ENCODE measurements around the gene NFYB.

Gene NFYB

DNA sequence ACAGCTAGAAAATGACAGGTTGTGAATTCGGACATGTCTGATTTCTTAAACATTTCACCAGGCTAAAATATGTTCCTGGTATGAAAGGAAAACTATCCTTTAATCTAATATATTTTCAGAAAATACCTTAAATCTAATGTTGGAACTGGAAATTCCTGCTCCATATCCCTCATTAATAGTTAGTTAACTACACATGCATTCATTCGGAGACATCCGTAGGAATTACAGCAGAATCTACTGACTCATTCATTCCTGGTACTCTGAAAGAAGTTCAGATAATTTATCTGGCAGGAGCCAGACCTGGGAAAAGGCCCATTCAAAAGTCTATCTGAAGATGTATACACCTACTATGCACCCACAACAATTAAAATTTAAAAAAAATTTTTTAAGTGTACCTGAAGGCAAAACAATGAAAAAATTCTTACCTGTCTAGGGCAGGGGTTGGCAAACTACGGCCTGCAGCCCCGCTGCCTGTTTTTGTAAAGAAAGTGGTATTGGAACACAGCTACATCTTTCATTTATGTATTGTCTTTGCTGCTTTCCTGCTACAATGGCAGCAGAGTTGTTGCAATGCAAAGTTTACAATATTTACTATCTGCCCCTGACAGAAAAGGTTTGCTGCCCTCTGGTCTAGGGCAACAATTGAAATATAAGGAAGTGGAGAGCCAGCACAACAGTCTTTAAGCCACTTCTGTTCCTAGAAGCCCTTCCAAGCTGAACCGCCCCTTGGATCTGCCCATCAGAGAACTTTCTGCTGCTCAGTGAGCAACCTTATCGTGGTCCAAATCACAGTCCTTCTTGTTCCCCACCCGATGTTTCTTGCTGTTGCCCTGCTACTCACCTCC lies 17.9 kb upstream of the NFYB start:
- H3K27ac ChIP-seq, result no peak overlapping the region
- TF ChIP-seq, protein P1, sequence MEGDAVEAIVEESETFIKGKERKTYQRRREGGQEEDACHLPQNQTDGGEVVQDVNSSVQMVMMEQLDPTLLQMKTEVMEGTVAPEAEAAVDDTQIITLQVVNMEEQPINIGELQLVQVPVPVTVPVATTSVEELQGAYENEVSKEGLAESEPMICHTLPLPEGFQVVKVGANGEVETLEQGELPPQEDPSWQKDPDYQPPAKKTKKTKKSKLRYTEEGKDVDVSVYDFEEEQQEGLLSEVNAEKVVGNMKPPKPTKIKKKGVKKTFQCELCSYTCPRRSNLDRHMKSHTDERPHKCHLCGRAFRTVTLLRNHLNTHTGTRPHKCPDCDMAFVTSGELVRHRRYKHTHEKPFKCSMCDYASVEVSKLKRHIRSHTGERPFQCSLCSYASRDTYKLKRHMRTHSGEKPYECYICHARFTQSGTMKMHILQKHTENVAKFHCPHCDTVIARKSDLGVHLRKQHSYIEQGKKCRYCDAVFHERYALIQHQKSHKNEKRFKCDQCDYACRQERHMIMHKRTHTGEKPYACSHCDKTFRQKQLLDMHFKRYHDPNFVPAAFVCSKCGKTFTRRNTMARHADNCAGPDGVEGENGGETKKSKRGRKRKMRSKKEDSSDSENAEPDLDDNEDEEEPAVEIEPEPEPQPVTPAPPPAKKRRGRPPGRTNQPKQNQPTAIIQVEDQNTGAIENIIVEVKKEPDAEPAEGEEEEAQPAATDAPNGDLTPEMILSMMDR (conservative IDR thresholded peaks at IDR 0.05), result no peak

- no peak overlapping the region for H3K27ac ChIP-seq
- TF ChIP-seq, protein P1 (conservative IDR thresholded peaks at IDR 0.05), result no peak
Measured at GRCh38 chr12:104154806-104155205, 16.8 kb upstream of the NFYB start.

- no peak overlapping the region for H3K27ac ChIP-seq
Measured at GRCh38 chr12:104154286-104154685, 16.3 kb upstream of the NFYB start.

GRCh38 chr12:104152685-104153241 lies 14.8 kb upstream of the NFYB start:
- TF ChIP-seq, protein P1 (conservative IDR thresholded peaks at IDR 0.05), result no peak
- H3K27ac ChIP-seq, result no peak overlapping the region

More at GRCh38 chr12:104154286-104154685, 16.3 kb upstream of the NFYB start:
- TF ChIP-seq, protein P1 (conservative IDR thresholded peaks at IDR 0.05), result no peak

DNA sequence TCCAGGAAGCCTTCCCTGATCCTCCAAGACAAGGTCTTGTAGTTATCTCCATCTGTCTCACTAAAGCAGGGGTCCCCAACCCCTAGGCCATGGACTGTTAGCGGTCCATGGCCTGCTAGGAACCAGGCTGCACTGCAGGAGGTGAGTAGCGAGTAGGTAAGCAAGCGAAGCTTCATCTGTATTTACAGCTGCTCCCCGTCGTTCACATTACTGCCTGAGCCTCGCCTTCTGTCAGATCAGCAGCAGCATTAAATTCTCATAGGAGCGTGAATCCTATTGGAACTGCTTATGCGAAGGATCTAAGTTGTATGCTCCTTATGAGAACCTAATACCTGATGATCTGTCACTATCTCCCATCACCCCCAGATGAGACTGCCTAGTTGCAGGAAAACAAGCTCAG lies 12.4 kb upstream of the NFYB start:
- TF ChIP-seq, protein P1 (conservative IDR thresholded peaks at IDR 0.05), result no peak
- H3K27ac ChIP-seq, result no peak overlapping the region

GRCh38 chr12:104147346-104147745 lies 9.3 kb upstream of the NFYB start:
- H3K27ac ChIP-seq, result no peak overlapping the region
- TF ChIP-seq, protein P1 (conservative IDR thresholded peaks at IDR 0.05), result no peak

DNA sequence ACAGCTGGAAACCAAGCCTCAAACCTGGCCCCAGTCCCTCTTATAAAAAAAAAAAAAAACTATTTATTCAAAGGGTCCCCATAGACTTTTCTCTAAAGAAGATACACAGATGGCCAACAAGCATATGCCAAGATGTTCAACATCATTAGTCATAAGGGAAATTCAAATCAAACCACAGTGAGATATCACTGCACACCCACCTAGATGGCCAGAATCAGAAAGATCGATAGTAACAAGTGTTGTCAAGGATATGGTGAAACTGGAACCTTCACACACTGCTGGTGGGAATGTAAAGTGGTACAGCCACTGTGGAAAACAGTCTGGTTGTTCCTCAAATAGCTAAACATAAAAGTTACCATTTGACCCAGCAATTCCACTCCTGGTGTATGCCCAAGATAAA lies 5.9 kb upstream of the NFYB start:
- TF ChIP-seq, protein P1 (conservative IDR thresholded peaks at IDR 0.05), result no peak
- no peak overlapping the region for H3K27ac ChIP-seq
